Smooth muscle cell (in vitro differentiated cells): ENCODE measurements around the gene RPL36. TPM values are rescaled to one million over a fixed set of nuclear protein-coding genes. Genes with fewer than 3 reads are reported as not detected.
A peak's percentile ranks its signal among the peaks of the same experiment; 100 is the strongest.

Source experiments
- DNase-seq: peaks from one replicate; lab custom pipeline; 2025; ENCODE audit not compliant: unreplicated experiment; lab: John Stamatoyannopoulos, UW
- H2AFZ ChIP-seq: fragments of 200-600 bp; sonication (generic); 2 replicates; pipeline ENCODE4 v1.6.0; 2016; ENCODE audit warnings: antibody characterized with exemption, low read depth, mild to moderate bottlenecking
- H3F3A ChIP-seq: fragments of 200-600 bp; sonication (generic); 2 replicates; pipeline ENCODE4 v1.6.0; 2017; ENCODE audit warnings: antibody characterized with exemption, low read depth
- H3K27ac ChIP-seq: fragments of 200-600 bp; sonication (generic); 2 replicates; pipeline ENCODE4 v1.5.1; 2016; ENCODE audit warnings: low read depth, mild to moderate bottlenecking
- H3K27me3 ChIP-seq: fragments of 200-600 bp; sonication (generic); 2 replicates; pipeline ENCODE4 v1.6.1; 2016; ENCODE audit warnings: low read depth, mild to moderate bottlenecking
- H3K36me3 ChIP-seq: fragments of 200-600 bp; sonication (generic); 2 replicates; pipeline ENCODE4 v1.5.1; 2016; ENCODE audit warnings: low read depth
- H3K4me1 ChIP-seq: fragments of 200-600 bp; sonication (generic); 2 replicates; pipeline ENCODE4 v1.5.1; 2016; ENCODE audit warnings: low read depth
- H3K4me2 ChIP-seq: fragments of 200-600 bp; sonication (generic); 2 replicates; pipeline ENCODE4 v1.6.0; 2016; ENCODE audit warnings: mild to moderate bottlenecking
- H3K4me3 ChIP-seq: fragments of 200-600 bp; sonication (generic); 2 replicates; pipeline ENCODE4 v1.5.1; 2016; ENCODE audit warnings: mild to moderate bottlenecking
- H3K79me2 ChIP-seq: fragments of 200-600 bp; sonication (generic); 2 replicates; pipeline ENCODE4 v1.6.0; 2016; ENCODE audit warnings: low read depth, mild to moderate bottlenecking
- H3K9ac ChIP-seq: fragments of 200-600 bp; sonication (generic); 2 replicates; pipeline ENCODE4 v1.6.0; 2016; ENCODE audit warnings: low read depth
- H3K9me3 ChIP-seq: fragments of 200-600 bp; sonication (generic); replicated peaks from 2 replicates; pipeline ENCODE4 v1.5.1; 2016; ENCODE audit warnings: low read depth
- H4K20me1 ChIP-seq: fragments of 200-600 bp; sonication (generic); 2 replicates; pipeline ENCODE4 v1.6.0; 2016; ENCODE audit warnings: low read depth
- CTCF ChIP-seq: fragments of 200-600 bp; sonication (generic); IDR thresholded peaks from 2 replicates; pipeline ENCODE4 v1.5.1; 2017; ENCODE audit warnings: borderline replicate concordance, mild to moderate bottlenecking, antibody characterized with exemption; ENCODE audit not compliant: insufficient read depth, poor library complexity, severe bottlenecking
- WGBS: methylation state at CpG from one replicate; pipeline ENCODE4 v1.1.7; 2016; ENCODE audit warnings: low lambda C conversion rate; 5-methylcytosine and 5-hydroxymethylcytosine counted together
- polyA plus RNA-seq: library from polyadenylated mRNA; unstranded; fragments of >200 nt; fragmentation: Nextera tagmentation; extraction: Ambion mirVana; gene quantifications from 2 replicates; pipeline ENCODE4 v1.2.1, GENCODE V29; 2016
- total RNA-seq: library from RNA; depleted of rRNA; stranded (reverse); fragments of >200 nt; gene quantifications from 2 replicates; pipeline ENCODE4 v1.2.3, GENCODE V29; 2014

Gene RPL36
- total and polyA plus RNA-seq, 2 experiments from 2014 or later: 641 to 1,079 TPM

GRCh38 chr19:5665781-5666513 is 24.1 kb upstream of the RPL36 start:
- H3K27ac ChIP-seq: no peak overlapping the region
- H3K9ac ChIP-seq: no peak overlapping the region
- no peaks in the 10 kb centered on the region for H3K79me2 ChIP-seq
- no peaks in the 10 kb centered on the region for H3K4me1 ChIP-seq
- WGBS: 90% methylated on average over 10 of the region's 10 CpGs
- no peaks in the 10 kb centered on the region for H3K9me3 ChIP-seq
- H3K4me3 ChIP-seq: no peak overlapping the region
- no peak for TF ChIP-seq CTCF
- peaks cover 9% of the 10 kb centered on the region for H3K36me3 ChIP-seq
- peaks cover 13% of the 10 kb centered on the region for H4K20me1 ChIP-seq
- no peaks in the 10 kb centered on the region for H3F3A ChIP-seq
- no peak overlapping the region for H3K4me2 ChIP-seq
- DNase-seq: no peak
- H3K27me3 ChIP-seq: no peaks in the 10 kb centered on the region
- no peak overlapping the region for H2AFZ ChIP-seq

- H3K4me2 ChIP-seq: no peak overlapping the region
- WGBS: 96% methylated on average over 19 of the region's 26 CpGs
- H2AFZ ChIP-seq: no peak overlapping the region
- H3K4me3 ChIP-seq: no peak overlapping the region
- no peaks in the 10 kb centered on the region for H3K27me3 ChIP-seq
- H3K36me3 ChIP-seq: peaks cover 9% of the 10 kb centered on the region
- H3K79me2 ChIP-seq: no peaks in the 10 kb centered on the region
- DNase-seq: no peak
- no peaks in the 10 kb centered on the region for H3F3A ChIP-seq
- TF ChIP-seq CTCF: no peak
- peak overlapping the region; percentile 11 for H3K27ac ChIP-seq
- no peaks in the 10 kb centered on the region for H3K4me1 ChIP-seq
- no peaks in the 10 kb centered on the region for H3K9me3 ChIP-seq
- H3K9ac ChIP-seq: no peak overlapping the region
- peaks cover 13% of the 10 kb centered on the region for H4K20me1 ChIP-seq
Measured at GRCh38 chr19:5666921-5667610, 23.0 kb upstream of the RPL36 start.

- H4K20me1 ChIP-seq: peaks cover 13% of the 10 kb centered on the region
- peak overlapping the region; percentile 11 for H3K27ac ChIP-seq
- H3K4me1 ChIP-seq: no peaks in the 10 kb centered on the region
- no peaks in the 10 kb centered on the region for H3F3A ChIP-seq
- H3K4me2 ChIP-seq: no peak overlapping the region
- no peak for DNase-seq
- H3K79me2 ChIP-seq: no peaks in the 10 kb centered on the region
- no peak for TF ChIP-seq CTCF
- WGBS: 79% methylated on average over 22 of the region's 22 CpGs
- no peaks in the 10 kb centered on the region for H3K27me3 ChIP-seq
- no peak overlapping the region for H2AFZ ChIP-seq
- no peaks in the 10 kb centered on the region for H3K9me3 ChIP-seq
- H3K36me3 ChIP-seq: peaks cover 9% of the 10 kb centered on the region
- no peak overlapping the region for H3K4me3 ChIP-seq
- H3K9ac ChIP-seq: no peak overlapping the region
Measured at GRCh38 chr19:5667751-5668271, 22.3 kb upstream of the RPL36 start.
